Panc1 (cell line): ENCODE measurements around the gene FRMD4A.

ENCODE experiments used
- POLR2AphosphoS5 ChIP-seq: IDR thresholded peaks from 2 replicates; pipeline ENCODE4 v1.6.1; 2012; ENCODE audit warnings: mild to moderate bottlenecking, low read depth, low read length, moderate library complexity
- TF ChIP-seq, protein P1 (sequence below): fragments of 450-650 bp; IDR thresholded peaks from 2 replicates; pipeline ENCODE4 v1.5.1; 2017; ENCODE audit warnings: mild to moderate bottlenecking
- TF ChIP-seq, protein P2 (sequence below), 2 experiments: IDR thresholded peaks; 2 replicates each; pipeline ENCODE4 v1.6.1; 2011 to 2012; ENCODE audit warnings: low read depth in 2 of 2, control low read depth in 1 of 2, low read length in 1 of 2, mild to moderate bottlenecking in 1 of 2, moderate library complexity in 1 of 2; ENCODE audit not compliant: insufficient read depth in 1 of 2

DNA sequence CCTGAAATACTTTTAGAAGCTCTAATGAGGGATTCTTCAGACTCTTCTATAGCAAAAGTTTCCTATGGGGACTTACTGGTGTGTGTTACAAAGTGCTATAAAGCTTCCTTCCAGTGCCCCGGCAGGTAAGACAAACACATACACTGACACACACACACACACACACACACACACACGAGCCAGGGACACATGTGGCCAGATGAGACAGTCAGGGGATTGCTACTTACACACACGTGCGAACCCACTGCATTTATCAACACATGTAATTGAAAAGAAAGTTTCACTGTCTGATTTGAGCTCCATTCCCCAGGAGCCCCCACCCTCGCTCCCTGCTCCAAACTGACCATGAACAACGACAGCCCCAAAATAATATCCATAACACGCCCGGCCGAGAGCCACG, 624.1 kb downstream of the FRMD4A start:
- TF ChIP-seq, protein P1, sequence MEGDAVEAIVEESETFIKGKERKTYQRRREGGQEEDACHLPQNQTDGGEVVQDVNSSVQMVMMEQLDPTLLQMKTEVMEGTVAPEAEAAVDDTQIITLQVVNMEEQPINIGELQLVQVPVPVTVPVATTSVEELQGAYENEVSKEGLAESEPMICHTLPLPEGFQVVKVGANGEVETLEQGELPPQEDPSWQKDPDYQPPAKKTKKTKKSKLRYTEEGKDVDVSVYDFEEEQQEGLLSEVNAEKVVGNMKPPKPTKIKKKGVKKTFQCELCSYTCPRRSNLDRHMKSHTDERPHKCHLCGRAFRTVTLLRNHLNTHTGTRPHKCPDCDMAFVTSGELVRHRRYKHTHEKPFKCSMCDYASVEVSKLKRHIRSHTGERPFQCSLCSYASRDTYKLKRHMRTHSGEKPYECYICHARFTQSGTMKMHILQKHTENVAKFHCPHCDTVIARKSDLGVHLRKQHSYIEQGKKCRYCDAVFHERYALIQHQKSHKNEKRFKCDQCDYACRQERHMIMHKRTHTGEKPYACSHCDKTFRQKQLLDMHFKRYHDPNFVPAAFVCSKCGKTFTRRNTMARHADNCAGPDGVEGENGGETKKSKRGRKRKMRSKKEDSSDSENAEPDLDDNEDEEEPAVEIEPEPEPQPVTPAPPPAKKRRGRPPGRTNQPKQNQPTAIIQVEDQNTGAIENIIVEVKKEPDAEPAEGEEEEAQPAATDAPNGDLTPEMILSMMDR = no peak
- no peak for TF ChIP-seq POLR2AphosphoS5
- TF ChIP-seq, protein P2, sequence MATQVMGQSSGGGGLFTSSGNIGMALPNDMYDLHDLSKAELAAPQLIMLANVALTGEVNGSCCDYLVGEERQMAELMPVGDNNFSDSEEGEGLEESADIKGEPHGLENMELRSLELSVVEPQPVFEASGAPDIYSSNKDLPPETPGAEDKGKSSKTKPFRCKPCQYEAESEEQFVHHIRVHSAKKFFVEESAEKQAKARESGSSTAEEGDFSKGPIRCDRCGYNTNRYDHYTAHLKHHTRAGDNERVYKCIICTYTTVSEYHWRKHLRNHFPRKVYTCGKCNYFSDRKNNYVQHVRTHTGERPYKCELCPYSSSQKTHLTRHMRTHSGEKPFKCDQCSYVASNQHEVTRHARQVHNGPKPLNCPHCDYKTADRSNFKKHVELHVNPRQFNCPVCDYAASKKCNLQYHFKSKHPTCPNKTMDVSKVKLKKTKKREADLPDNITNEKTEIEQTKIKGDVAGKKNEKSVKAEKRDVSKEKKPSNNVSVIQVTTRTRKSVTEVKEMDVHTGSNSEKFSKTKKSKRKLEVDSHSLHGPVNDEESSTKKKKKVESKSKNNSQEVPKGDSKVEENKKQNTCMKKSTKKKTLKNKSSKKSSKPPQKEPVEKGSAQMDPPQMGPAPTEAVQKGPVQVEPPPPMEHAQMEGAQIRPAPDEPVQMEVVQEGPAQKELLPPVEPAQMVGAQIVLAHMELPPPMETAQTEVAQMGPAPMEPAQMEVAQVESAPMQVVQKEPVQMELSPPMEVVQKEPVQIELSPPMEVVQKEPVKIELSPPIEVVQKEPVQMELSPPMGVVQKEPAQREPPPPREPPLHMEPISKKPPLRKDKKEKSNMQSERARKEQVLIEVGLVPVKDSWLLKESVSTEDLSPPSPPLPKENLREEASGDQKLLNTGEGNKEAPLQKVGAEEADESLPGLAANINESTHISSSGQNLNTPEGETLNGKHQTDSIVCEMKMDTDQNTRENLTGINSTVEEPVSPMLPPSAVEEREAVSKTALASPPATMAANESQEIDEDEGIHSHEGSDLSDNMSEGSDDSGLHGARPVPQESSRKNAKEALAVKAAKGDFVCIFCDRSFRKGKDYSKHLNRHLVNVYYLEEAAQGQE (IDR thresholded peaks at IDR 0.05; ENCODE audit: insufficient read depth in 1 of 2, low read depth in 2 of 2, low read length in 1 of 2) = no peak
